ENCODE results near the gene PRSS27.
"Not testable (repeated sequence)": the region's sequence is repeated elsewhere in the genome, so short reads cannot be mapped to it uniquely, and the experiment has no call there.

The PRSS27 gene

GRCh38 chr16:2675714-2676113 lies 44.3 kb downstream of the PRSS27 start:
- TF ChIP-seq POLR2A (IDR thresholded peaks at IDR 0.05; ENCODE audit: low read length) (no peak), GATA1 (IDR thresholded peaks at IDR 0.05; ENCODE audit: low read depth, low read length) (no peak)
- no peak for DNase-seq

DNA sequence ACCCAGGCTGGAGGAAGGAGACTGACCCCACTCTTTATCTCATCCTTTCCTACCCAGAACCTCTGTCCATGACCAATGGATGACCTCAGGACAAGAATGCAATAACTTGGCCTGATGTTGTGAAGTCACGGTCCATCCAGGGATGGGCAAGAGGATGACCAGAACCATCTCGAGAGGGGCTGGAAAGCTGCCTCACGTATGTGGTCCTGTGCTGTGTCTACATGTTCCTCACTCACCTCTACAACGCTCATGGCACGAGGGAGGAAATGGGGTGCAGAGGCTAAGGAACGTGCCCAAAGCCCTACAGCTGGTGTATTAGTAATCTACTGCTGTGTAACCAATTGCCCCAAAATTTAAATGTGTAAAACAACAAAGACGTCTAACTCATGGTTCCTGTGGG lies 45.0 kb downstream of the PRSS27 start:
- DNase-seq = no peak
- TF ChIP-seq GATA1 (IDR thresholded peaks at IDR 0.05; ENCODE audit: low read depth, low read length) (no peak), POLR2A (IDR thresholded peaks at IDR 0.05; ENCODE audit: low read length) (no peak)

DNA sequence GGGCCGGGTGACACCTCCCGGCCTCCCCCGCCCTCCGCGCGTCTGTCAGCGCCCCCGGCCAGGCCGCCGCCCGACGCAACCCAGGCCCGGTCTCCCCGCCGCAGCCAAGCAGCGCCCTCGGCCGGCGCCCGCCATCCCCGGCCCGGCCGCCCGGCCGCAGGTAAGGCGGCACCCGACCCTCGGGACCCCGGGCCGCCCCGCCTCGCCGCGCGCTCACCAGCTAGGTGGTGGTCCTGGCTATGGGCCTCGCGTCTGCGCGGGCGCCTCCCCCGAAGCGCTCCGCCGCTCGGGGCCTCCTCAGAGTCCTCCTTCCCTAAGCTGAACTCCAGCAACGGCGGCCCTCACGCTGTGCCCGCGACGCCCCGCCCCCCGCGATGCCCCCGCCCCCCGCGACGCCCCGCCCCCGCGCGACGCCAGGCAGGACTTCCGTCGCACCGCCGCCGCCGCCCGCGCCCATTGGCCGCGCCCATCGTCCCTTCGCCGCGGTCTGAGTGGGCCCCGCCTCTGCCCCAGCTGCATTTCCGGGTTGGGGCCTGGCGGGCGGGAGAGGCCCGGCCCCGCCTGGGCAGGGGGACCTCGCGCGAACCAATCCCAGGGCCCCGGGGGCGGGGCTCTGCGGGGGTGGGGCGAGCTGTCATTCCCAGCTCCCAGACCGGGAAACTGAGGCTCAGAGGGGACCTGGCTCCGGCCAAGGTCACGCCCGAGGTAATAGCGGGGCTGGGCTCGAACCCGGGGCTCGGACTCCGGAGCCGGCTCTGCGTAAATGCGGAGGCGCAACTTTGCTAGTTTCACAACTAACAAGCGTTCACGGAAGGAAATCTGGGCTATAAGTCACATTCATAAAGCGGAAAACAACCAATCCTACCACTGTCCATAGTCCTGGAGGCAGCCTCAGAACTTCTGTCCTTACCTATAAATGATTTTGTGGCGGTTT lies 46.7 kb downstream of the PRSS27 start:
- DNase-seq = peak; percentile 98 to 99
- TF ChIP-seq POLR2A (IDR thresholded peaks at IDR 0.05; ENCODE audit: low read length) = peak; percentile 43
- TF ChIP-seq GATA1 (IDR thresholded peaks at IDR 0.05; ENCODE audit: low read depth, low read length) = no peak

DNA sequence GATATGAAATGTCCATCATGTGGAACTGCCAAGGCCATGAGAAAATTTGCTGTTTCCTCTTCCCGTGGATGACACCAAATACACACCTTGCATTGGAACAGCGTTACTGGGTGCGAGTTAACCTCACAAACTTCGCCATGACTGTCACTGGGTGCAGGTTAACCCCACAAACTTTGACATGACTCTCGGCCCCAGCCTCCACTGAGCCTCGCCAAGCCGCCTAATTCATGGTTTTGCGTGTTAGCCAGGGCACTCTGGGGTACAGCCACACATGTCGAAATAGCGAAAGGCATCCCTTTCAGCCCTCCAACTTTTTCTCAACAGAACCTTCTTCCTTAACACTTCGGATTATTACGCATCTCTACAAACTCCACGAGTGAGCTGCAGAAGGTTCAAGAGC lies 48.3 kb downstream of the PRSS27 start:
- DNase-seq = no peak
- no peak for TF ChIP-seq GATA1 (IDR thresholded peaks at IDR 0.05; ENCODE audit: low read depth, low read length)
- no peak for TF ChIP-seq POLR2A (IDR thresholded peaks at IDR 0.05; ENCODE audit: low read length)

- DNase-seq = peak; percentile 31 to 36
Observed at GRCh38 chr16:2671193-2671592, 48.8 kb downstream of the PRSS27 start.

DNA sequence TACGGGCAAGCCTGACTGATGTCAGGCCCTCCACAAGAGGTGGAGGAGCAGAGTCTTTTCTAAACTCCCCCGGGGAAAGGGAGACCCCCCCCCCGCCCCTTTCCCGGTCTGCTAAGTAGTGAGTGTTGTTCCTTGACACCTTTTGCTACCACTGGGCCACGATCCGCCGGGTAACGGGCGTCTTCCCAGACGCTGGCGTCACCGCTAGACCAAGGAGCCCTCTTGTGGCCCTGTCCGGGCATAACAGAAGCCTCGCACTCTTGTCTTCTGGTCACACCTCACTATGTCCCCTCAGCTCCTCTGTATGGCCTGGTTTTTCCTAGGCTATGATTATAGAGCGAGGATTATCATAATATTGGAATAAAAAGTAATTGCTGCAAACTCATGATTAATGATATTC lies 50.0 kb downstream of the PRSS27 start:
- peak; percentile 68 to 78 for DNase-seq

GRCh38 chr16:2669587-2669986 lies 50.4 kb downstream of the PRSS27 start:
- not testable (repeated sequence) for DNase-seq

- DNase-seq = not testable (repeated sequence)
Observed at GRCh38 chr16:2666671-2667070, 53.4 kb downstream of the PRSS27 start.

DNA sequence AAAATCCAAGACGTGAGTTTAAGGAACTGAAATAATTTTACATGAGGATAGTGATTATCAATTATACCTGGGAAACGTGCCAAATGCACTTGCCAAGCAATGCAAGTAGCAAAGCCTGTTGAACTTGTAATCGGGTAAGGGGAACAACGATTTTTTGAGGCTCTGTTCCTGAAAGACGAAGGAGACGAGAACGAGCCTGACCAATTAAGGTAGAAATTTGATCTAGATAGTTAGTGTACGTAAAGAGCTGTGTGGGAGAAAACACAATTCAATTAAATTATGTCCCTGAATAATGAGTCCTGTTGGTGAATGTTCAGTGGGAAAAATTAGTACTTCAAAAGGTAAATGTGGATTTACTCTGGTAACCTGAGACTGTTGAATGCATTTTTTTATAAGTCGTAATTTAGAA lies 55.4 kb downstream of the PRSS27 start:
- TF ChIP-seq POLR2A (IDR thresholded peaks at IDR 0.05; ENCODE audit: low read length) = no peak
- TF ChIP-seq GATA1 (IDR thresholded peaks at IDR 0.05; ENCODE audit: low read depth, low read length) = no peak
- peak in 1 of 2 experiments; percentile 42 for DNase-seq

- TF ChIP-seq POLR2A (IDR thresholded peaks at IDR 0.05; ENCODE audit: low read length) = no peak
- no peak for TF ChIP-seq GATA1 (IDR thresholded peaks at IDR 0.05; ENCODE audit: low read depth, low read length)
- DNase-seq = peak; percentile 51 to 72
Observed at GRCh38 chr16:2663553-2664546, 56.2 kb downstream of the PRSS27 start.
